GM21786 (cell line): ENCODE measurements around the gene OPRD1.
A peak's percentile ranks its signal among the peaks of the same experiment; 100 is the strongest.

ENCODE experiments used
- ATAC-seq: cut with Tn5 transposase; IDR thresholded peaks from one replicate; pipeline ENCODE4 v1.9.1; 2021; ENCODE audit not compliant: unreplicated experiment

The OPRD1 gene

GRCh38 chr1:28882009-28882628 is 70.1 kb downstream of the OPRD1 start:
- ATAC-seq: no peak

GRCh38 chr1:28883242-28883616 is 71.3 kb downstream of the OPRD1 start:
- no peak for ATAC-seq

DNA sequence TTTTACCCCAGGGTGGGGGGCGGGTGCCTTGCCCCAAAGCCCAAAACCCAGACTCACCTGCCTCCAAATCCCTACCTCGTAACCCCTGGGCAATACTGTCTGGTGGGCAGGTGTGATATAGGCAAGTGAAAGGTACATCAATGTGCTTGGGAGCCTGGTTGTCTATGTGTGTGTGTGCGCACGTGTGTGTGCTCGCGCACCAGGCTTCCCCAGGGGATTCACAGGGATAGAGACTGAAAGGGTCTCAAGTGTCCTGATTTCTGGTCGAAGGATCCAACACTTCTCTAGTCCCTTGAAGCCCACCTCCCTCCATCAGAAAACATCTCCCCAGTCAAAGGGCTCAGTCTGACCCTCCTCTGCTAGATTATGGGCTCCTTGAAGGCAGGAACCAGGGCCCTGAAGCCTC is 73.5 kb downstream of the OPRD1 start:
- no peak for ATAC-seq

- ATAC-seq: no peak
Measured at GRCh38 chr1:28885977-28886730, 74.2 kb downstream of the OPRD1 start.

- ATAC-seq: peak; percentile 35
Measured at GRCh38 chr1:28886731-28887418, 74.9 kb downstream of the OPRD1 start.

- ATAC-seq: peak; percentile 3
Measured at GRCh38 chr1:28887419-28887834, 75.5 kb downstream of the OPRD1 start.

DNA sequence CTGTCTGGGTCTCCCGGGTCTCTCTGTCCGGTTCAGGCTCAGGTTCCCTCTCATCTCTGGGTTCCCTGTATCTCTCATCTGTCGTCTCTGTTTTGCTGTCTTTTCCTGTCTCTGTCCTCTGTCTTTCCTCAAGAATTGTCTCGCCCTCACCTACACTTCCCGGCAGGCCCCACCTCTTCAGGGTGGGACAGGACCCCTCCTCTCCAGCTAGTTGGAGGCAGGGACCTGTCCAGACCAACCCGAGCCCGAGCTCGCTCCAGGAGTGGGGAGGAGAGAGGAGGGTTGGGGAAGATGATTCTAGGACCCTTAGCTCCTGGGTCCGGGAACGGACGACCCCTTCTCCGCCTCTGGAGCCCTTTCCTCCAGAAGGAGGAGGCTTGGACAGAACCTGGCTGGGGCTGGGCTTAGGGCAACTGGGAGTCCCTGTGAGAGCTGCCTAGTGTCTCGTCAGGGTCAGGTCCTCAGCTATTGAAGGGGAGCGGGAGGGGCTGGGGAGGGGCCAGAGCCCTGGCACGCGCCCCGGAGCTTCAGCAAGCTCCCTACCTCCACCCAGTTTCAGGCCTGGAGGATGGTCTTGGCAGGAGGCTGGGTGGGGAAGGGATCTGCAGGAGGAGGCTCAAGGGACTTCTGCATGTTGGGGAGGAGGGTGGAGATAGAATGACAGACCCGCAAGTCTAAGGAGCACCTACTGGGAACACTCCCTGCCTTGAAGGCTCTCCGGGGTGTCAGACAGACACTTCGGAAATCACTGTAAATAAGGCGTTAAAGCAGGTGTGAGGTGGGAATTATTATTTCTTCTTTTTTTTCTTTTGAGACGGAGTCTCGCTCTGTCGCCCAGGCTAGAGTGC is 76.1 kb downstream of the OPRD1 start:
- no peak for ATAC-seq

DNA sequence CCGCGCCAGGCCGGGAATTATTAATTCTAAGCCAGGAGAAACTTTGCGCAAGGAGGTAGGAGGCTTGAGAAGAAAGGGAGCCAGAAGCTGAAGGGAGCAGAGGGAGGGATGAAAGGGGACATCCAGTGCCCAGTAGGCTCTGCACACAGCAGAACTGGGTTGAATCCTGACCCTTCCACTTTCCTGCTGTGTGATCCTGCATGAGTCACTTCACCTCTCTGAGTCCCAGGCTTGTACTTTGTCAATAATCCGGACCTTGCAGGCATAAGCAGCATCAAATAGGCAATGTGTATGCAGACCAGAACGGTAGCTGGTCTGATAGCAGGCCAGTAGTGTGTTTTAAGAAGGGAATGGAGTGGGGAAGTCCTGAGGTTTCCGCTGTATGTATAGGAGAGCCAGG is 76.9 kb downstream of the OPRD1 start:
- no peak for ATAC-seq

GRCh38 chr1:28889357-28889756 is 77.4 kb downstream of the OPRD1 start:
- no peak for ATAC-seq

DNA sequence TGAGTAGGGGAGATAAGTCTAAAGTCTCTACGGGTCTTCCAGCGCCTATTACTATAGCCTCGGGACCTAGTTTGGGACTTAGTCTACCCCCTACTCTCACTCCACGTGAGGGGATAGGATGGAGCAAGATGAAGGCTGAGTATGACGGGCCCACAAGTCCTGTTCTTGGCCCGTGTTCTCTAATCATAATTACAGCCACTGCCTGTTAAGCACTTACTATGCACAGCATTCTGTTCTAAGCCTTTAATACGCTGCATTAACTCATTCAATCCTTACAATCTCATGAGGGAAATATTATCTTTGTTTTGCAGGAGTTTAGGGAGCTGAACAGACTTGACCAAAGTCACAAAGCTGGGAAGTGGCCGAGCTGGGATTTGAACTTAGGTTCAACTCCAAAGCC is 78.5 kb downstream of the OPRD1 start:
- ATAC-seq: no peak

DNA sequence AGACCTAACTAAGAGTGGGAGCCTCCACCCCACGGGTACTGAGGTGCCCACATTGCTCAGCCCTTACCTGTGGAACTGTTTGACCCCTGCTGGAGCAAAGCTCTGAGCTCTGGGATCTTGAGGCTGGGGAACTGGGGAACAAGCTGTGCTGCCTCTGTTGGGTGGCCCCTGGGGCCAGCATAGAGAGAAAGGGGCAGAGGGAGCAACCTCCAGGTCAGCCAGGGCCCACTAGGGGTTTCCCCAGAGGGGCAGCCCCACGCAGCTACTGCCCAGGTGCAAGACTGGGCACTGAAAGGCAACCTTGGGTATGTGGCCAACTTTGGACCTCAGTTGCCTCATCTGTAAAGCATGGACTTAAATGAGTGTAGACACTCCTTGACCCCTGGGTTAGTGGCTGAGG is 78.9 kb downstream of the OPRD1 start:
- ATAC-seq: no peak

DNA sequence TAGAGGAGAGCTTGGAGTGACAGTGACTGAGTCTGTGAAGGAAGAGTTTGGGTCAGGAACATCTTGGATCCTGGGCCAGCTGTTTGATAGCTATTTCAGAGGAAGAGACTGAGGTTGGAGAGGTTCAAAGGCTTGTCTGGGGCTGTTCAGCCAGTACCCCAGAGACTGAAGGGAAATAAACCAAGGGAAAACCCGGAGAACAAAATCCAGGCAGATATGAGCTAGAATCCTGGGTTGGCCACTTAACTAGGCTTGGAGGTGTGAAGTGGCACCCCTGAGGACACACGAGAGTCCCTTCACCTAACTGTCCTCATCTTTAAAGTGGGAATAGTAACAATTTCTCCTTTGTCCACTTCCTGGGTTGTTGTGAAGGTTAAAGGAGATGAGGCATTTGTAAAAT is 79.3 kb downstream of the OPRD1 start:
- ATAC-seq: no peak

DNA sequence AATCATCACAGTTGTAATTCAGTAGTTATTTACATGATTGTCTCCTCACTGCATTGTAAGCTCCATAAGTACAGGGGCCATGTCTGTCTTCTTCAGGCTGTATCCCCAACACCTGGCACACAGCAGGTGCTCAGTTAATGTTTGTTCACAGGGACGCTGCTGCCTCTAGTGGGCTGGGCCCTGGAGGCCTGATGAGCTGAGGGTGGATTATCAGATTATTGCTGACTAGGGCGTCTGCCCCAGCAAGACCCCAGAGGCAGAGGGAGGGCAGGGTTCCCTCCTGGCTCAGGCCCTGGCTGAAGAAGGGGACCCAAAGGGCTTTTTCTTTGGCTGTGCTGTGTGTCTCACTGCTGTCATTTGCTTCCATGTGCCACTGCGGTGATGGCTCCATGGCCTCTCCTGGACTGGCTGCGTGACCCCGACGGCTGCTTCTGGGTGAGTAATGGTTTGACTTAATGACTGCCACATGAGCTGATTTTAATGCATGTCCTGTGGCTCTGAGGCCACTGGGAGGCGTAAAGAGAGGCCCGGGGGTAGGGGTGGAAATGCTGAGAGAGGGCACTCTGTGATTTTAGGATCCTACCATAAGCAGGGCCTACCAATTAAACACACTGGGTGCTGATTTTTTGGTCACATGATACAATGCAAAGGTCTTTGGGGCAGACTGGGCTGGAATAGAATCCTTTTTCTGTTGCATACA is 81.6 kb downstream of the OPRD1 start:
- ATAC-seq: no peak

DNA sequence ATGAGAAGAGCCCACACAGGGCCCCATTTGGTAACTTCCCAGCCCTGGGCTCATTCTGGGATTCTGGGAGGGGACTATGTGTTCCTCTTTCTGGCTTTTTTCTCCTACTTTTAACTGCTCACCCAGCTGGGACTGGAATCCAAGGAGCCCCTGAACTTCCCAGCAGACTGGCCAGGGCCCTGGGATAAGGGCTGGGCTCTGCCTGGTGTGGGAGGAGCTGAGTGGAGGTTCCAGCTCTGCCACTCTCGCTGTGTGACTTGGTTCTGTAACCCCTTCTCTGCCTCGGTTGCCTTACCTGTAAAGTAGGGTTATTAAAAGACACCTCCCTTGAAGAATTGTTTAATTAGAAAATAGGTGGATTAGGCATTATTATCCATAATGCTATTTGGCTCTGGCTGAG is 82.8 kb downstream of the OPRD1 start:
- no peak for ATAC-seq

DNA sequence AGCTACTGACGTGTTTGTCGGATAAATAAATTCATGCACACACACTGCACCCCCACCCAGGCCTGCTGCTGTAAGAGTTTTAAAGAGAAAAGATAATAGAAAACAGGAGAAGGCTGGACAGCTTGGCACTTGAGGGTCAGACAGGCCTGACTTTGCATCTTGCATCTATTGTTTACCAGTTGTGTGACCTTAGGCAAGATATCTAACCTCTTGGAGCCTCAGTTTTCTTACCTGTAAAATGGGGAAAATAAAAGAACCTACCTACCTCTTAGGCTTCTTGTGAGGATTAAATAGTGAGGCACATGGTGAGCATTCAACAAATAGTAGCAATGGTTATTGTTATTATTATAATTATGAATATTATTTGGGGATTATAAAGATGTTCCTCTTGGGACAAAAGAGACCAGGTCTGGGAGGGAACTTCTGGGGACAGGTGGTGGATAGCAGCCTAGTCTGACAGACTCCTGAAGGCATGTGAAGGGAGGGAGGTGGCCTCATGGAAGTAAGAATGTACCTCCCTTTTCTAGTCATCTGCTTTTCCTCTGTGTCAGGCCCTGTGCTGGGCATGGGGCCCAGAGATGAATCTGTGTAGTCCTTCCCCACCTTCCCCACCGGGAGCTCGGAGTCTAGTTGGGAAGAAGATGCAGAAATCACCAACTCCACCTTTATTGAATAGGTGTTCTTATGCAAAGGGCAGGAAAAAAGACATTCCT is 84.1 kb downstream of the OPRD1 start:
- no peak for ATAC-seq

- no peak for ATAC-seq
Measured at GRCh38 chr1:28896609-28896986, 84.6 kb downstream of the OPRD1 start.

GRCh38 chr1:28897789-28898188 is 85.8 kb downstream of the OPRD1 start:
- ATAC-seq: no peak

DNA sequence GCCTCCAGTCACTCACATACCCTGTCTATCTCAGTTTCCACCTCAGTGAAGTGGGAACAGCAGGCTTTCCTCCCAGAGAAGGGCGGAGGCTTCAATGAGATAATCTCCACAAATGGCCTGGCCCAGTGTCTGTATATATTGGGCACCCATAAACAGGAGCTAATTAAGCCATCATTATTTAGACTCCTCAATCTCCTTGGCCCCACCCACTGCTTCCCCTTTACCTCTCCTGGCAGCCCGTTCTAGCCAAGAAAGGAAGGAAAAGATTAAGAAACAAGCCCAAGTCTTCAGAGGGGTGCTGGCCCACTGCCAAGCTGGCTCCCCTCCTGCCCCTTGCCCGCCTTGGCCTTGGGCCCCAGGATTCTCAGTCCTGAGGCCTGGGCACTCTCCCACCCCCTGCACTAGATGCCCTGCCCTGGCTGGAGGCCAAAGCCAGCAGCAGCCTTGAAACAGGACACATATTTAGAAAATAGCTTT is 86.5 kb downstream of the OPRD1 start:
- ATAC-seq: no peak

- ATAC-seq: no peak
Measured at GRCh38 chr1:28899267-28899666, 87.3 kb downstream of the OPRD1 start.

DNA sequence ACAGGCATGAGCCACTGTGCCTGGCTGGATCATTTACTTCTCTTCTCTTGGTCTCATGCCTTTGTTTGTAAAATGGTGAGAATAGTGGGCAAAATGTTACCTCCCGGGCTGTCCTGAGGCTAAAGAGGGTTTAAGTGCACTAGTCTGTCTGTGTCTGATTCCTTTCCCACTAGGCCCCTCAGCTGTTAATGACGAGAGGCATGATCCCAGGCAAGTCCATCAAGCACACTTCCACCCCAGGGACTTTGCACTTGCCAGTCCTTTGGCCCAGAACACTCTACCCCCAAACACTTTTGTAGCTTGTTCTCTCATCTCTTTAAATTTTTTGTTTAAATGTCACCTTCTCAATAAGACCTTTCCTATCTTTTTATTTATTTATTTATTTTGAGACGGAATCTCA is 88.6 kb downstream of the OPRD1 start:
- no peak for ATAC-seq
